Esophagus muscularis mucosa (tissue), 3 donors: Measurements from ENCODE around the gene CSK.

Experiments used
- CTCF ChIP-seq, 3 experiments: fragments of 200-600 bp in 2 of 3; fragments of 450-650 bp in 1 of 3; sonication (generic) in 2 of 3; IDR thresholded peaks; one replicate each; pipeline ENCODE4 v1.5.1; 2017 to 2019; ENCODE audit warnings: antibody characterized with exemption in 3 of 3, mild to moderate bottlenecking in 2 of 3, moderate library complexity in 1 of 3
- POLR2A ChIP-seq: fragments of 450-650 bp; IDR thresholded peaks from one replicate; pipeline ENCODE4 v1.6.1; 2017; ENCODE audit warnings: antibody characterized with exemption, moderate library complexity, mild to moderate bottlenecking, low read depth
- POLR2AphosphoS5 ChIP-seq, 2 donors: sonication (generic); formaldehyde crosslinking; IDR thresholded peaks; one replicate each; pipeline ENCODE4 v1.6.1; 2017; ENCODE audit warnings: antibody characterized with exemption in 2 of 2

- TF ChIP-seq POLR2A (no peak), CTCF (IDR thresholded peaks at IDR 0.05) (no peak), POLR2AphosphoS5 (IDR thresholded peaks at IDR 0.05) (no peak)
These were observed 68.5 kb downstream of the CSK start for GRCh38 chr15:74850393-74850792.
